HCT116 (cell line): Measurements from ENCODE around the gene RPL7A. TPM values are rescaled to one million over a fixed set of nuclear protein-coding genes. Genes with fewer than 3 reads are reported as not detected.

ENCODE experiments used
- ATAC-seq: fragments of 200-7000 bp; cut with Tn5 transposase; 2 replicates; pipeline ENCODE4 v1.9.1; 2020; ENCODE audit warnings: mild to moderate bottlenecking, moderate library complexity
- BruUV-seq: library from RNA; stranded (reverse); fragments of 400-500 nt; replicated peaks from 2 replicates; lab custom pipeline; 2021; lab: Mats Ljungman, UMichigan
- CTCF ChIA-PET: fragments of 300-600 bp; sonication (Branson Sonifier 250); formaldehyde crosslinking; loops from one replicate; lab custom pipeline; 2021; ENCODE audit warnings: antibody characterized with exemption; lab: Charles Lee
- POLR2A ChIA-PET: fragments of 300-600, 350-600 bp; sonication (Branson Sonifier 250); formaldehyde crosslinking; loops from one replicate; lab custom pipeline; 2021; ENCODE audit warnings: antibody characterized with exemption; lab: Charles Lee
- RAD21 ChIA-PET, 2 experiments: fragments of 300-600 bp; sonication (Branson Sonifier 250); formaldehyde crosslinking; loops; one replicate each; lab custom pipeline; 2023; ENCODE audit warnings: low total read pairs in 2 of 2; ENCODE audit not compliant: uncharacterized antibody in 2 of 2, unreplicated experiment in 2 of 2, low non-redundant PET in 1 of 2; lab: Charles Lee
- DNase-seq: peaks from one replicate; pipeline ENCODE4 v3.0.0-alpha.2; 2010; ENCODE audit warnings: low read depth, low spot score
- H2AFZ ChIP-seq: fragments of 200-600 bp; shearing (Covaris generic), sonication (generic); 2 replicates; pipeline ENCODE4 v1.6.1; 2017; ENCODE audit warnings: low read depth, mixed run types, mixed read lengths, antibody characterized with exemption, low read length; ENCODE audit not compliant: poor library complexity, severe bottlenecking
- H3K27ac ChIP-seq: 2 replicates; pipeline ENCODE4 v1.5.1; 2012; ENCODE audit warnings: low read depth, low read length
- H3K27me3 ChIP-seq: fragments of 200-600 bp; sonication (generic); 2 replicates; pipeline ENCODE4 v1.6.1; 2016; ENCODE audit warnings: mixed run types, low read length, mixed read lengths; ENCODE audit not compliant: insufficient read depth
- H3K36me3 ChIP-seq, 2 experiments: fragments of 200-500 bp in 1 of 2; fragments of 200-600 bp in 1 of 2; sonication (Bioruptor generic) in 1 of 2; sonication (generic) in 1 of 2; 2 replicates each; pipeline versions ENCODE4 v1.5.1 to v1.6.1; 2014 to 2016; ENCODE audit warnings: low read length in 2 of 2, inconsistent platforms in 1 of 2, mixed read lengths in 1 of 2, mixed run types in 1 of 2; ENCODE audit not compliant: insufficient read depth in 2 of 2, control insufficient read depth in 1 of 2
- H3K4me1 ChIP-seq, 2 experiments: fragments of 200-600 bp in 1 of 2; sonication (generic) in 1 of 2; 2 replicates each; pipeline versions ENCODE4 v1.5.1 to v1.6.1; 2012 to 2017; ENCODE audit warnings: low read length in 2 of 2, inconsistent platforms in 1 of 2, mild to moderate bottlenecking in 1 of 2, mixed read lengths in 1 of 2, mixed run types in 1 of 2, moderate library complexity in 1 of 2; ENCODE audit not compliant: insufficient read depth in 2 of 2, control insufficient read depth in 1 of 2
- H3K4me2 ChIP-seq: fragments of 200-600 bp; sonication (generic); 2 replicates; pipeline ENCODE4 v1.6.1; 2017; ENCODE audit warnings: mixed run types, low read length, mixed read lengths
- H3K4me3 ChIP-seq, 2 experiments: fragments of 200-600 bp in 1 of 2; sonication (generic) in 1 of 2; replicated peaks in 1 of 2; 2 replicates each; pipeline ENCODE4 v1.5.1; 2011 to 2016; ENCODE audit warnings: low read length in 2 of 2, control low read depth in 1 of 2, low read depth in 1 of 2, mild to moderate bottlenecking in 1 of 2, mixed read lengths in 1 of 2, mixed run types in 1 of 2
- H3K79me2 ChIP-seq: fragments of 200-600 bp; sonication (generic); 2 replicates; pipeline ENCODE4 v1.6.1; 2017; ENCODE audit warnings: mild to moderate bottlenecking, mixed run types, low read length, moderate library complexity, mixed read lengths; ENCODE audit not compliant: insufficient read depth
- H3K9ac ChIP-seq: fragments of 200-600 bp; sonication (generic); 2 replicates; pipeline ENCODE4 v1.6.1; 2016; ENCODE audit warnings: low read length, mixed read lengths
- H3K9me2 ChIP-seq: fragments of 200-600 bp; sonication (generic), shearing (Covaris generic); 2 replicates; pipeline ENCODE4 v1.6.1; 2017; ENCODE audit warnings: mixed run types, mild to moderate bottlenecking, moderate library complexity; ENCODE audit not compliant: insufficient read depth
- H3K9me3 ChIP-seq, 2 experiments: fragments of 200-500 bp in 1 of 2; fragments of 200-600 bp in 1 of 2; sonication (Bioruptor generic) in 1 of 2; sonication (generic) in 1 of 2; 2 replicates each; pipeline ENCODE4 v1.6.1; 2014 to 2017; ENCODE audit warnings: low read length in 2 of 2, mixed read lengths in 2 of 2, inconsistent platforms in 1 of 2, low read depth in 1 of 2, mild to moderate bottlenecking in 1 of 2, mixed run types in 1 of 2, moderate library complexity in 1 of 2; ENCODE audit not compliant: control insufficient read depth in 1 of 2, insufficient read depth in 1 of 2
- H4K20me1 ChIP-seq: fragments of 200-600 bp; sonication (generic), shearing (Covaris generic); 2 replicates; pipeline ENCODE4 v1.6.1; 2017; ENCODE audit warnings: mixed run types, mild to moderate bottlenecking, moderate library complexity; ENCODE audit not compliant: insufficient read depth
- CEBPB ChIP-seq: IDR thresholded peaks from 2 replicates; pipeline ENCODE4 v1.6.1; 2012; ENCODE audit warnings: low read depth
- EGR1 ChIP-seq: IDR thresholded peaks from 2 replicates; pipeline ENCODE4 v1.6.1; 2012; ENCODE audit warnings: low read depth
- EZH2 ChIP-seq: fragments of 200-600 bp; sonication (generic); IDR thresholded peaks from 2 replicates; pipeline ENCODE4 v1.6.1; 2017; ENCODE audit warnings: antibody characterized with exemption, mixed run types
- SP1 ChIP-seq: IDR thresholded peaks from 2 replicates; pipeline ENCODE4 v1.6.1; 2012; ENCODE audit warnings: low read depth
- SRF ChIP-seq: IDR thresholded peaks from 2 replicates; pipeline ENCODE4 v1.6.1; 2012; ENCODE audit warnings: low read depth
- ZFX ChIP-seq: fragments of 450-650 bp; IDR thresholded peaks from 2 replicates; pipeline ENCODE4 v1.6.1; 2017
- ZNF274 ChIP-seq: fragments of 200-500 bp; sonication (Bioruptor generic); IDR thresholded peaks from 2 replicates; pipeline ENCODE4 v1.6.1; 2014; ENCODE audit warnings: mild to moderate bottlenecking, low read depth, low read length, inconsistent platforms
- intact Hi-C: fragments of 100-400 bp; cut with micrococcal nuclease; formaldehyde crosslinking; loops from 2 replicates; pipeline ENCODE4 v1.10.0; 2022
- total RNA-seq: library from RNA; stranded (reverse); gene quantifications from one replicate; pipeline ENCODE4 v1.2.1, GENCODE V29; 2021; ENCODE audit not compliant: unreplicated experiment
- TF ChIP-seq, protein P1 (sequence below): IDR thresholded peaks from 2 replicates; pipeline ENCODE4 v1.6.1; 2012

RPL7A gene
- total RNA-seq, 1 experiment from 2014 or later, result 2,837 TPM

DNA sequence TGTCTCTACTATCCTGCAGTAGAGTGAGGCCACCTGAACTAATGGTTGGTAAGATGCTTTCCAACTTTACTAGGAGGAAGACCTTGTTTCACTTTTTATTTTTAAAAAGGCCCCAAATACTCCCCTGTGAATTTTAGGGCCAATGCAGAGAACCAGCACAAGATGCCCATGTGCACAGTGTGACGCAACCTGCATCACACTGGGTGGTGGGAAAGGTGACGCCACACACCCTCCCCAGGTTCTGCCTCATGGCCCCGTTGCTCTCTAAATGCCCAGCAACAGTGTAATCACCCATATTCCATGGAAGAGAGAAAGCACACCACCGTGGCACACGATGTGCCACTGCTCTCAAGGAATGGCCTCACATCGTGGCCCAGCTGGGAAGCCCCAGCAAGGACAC is 21.4 kb downstream of the RPL7A start:
- H3K9ac ChIP-seq, result no peak overlapping the region
- H3K4me1 ChIP-seq, result peaks cover 0 to 2% of the 10 kb centered on the region in 2 experiments; a peak in 2 of 4 replicates
- peaks cover 31 to 54% of the 10 kb centered on the region in 2 experiments; a peak in 3 of 4 replicates for H3K36me3 ChIP-seq
- intact Hi-C loops, result no loop called here
- peaks cover 9% of the 10 kb centered on the region; the same call in 1 of the 2 replicates for H4K20me1 ChIP-seq
- POLR2A ChIA-PET, result no interaction called here
- no peaks in the 10 kb centered on the region for H3K27me3 ChIP-seq
- CTCF ChIA-PET, result no interaction called here
- no peak overlapping the region for H3K27ac ChIP-seq
- no peak overlapping the region for H3K4me2 ChIP-seq
- no TSS peak for BruUV-seq
- RAD21 ChIA-PET, result no interaction called here
- no peak overlapping the region for H3K4me3 ChIP-seq
- no peak overlapping the region for H2AFZ ChIP-seq
- H3K79me2 ChIP-seq, result peaks cover 84% of the 10 kb centered on the region
- DNase-seq, result no peak
- TF ChIP-seq SP1, result no peak
- TF ChIP-seq, all 23 proteins: peak for 0
- ATAC-seq, result no peak
- H3K9me3 ChIP-seq, result no peaks in the 10 kb centered on the region
- no peaks in the 10 kb centered on the region for H3K9me2 ChIP-seq

DNA sequence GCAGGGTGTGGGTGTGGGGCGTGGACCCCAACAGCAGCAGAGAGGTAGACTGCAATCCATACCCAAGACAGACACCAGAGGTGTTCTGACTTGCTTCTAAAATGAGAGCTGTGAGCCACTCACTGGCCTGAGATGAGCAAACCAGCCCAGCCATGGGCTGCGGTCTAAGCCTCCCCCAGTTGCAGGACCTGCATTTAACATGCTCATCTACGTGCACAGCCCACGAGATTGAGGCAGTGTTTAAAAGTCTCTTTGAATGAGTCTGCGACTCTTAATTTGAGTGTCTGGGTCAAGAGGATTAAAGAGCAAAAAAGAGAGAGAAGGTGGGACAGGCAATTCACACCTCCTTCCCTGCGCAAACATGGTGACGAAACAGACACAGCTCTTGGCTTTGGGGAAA is 21.9 kb downstream of the RPL7A start:
- no TSS peak for BruUV-seq
- Histone ChIP-seq H3K9me3 (no peaks in the 10 kb centered on the region), H3K4me1 (peaks cover 5% of the 10 kb centered on the region in 2 experiments; a peak in 2 of 4 replicates), H2AFZ (no peak overlapping the region), H3K4me2 (no peak overlapping the region), H4K20me1 (peaks cover 9% of the 10 kb centered on the region; the same call in 1 of the 2 replicates), H3K36me3 (peaks cover 28 to 51% of the 10 kb centered on the region in 2 experiments; a peak in 3 of 4 replicates), H3K9ac (no peak overlapping the region), H3K79me2 (peaks cover 89% of the 10 kb centered on the region), H3K27ac (no peak overlapping the region), H3K27me3 (no peaks in the 10 kb centered on the region), H3K9me2 (no peaks in the 10 kb centered on the region), H3K4me3 (no peak overlapping the region)
- ATAC-seq (no peak), DNase-seq (no peak)
- ChIA-PET POLR2A (no interaction called here), CTCF (no interaction called here), RAD21 (no interaction called here)
- intact Hi-C loops, result no loop called here
- TF ChIP-seq SRF (no peak), ZNF274 (no peak), ZFX (no peak), EGR1 (no peak), SP1 (no peak), EZH2 (no peak), CEBPB (no peak)
- TF ChIP-seq, protein P1, sequence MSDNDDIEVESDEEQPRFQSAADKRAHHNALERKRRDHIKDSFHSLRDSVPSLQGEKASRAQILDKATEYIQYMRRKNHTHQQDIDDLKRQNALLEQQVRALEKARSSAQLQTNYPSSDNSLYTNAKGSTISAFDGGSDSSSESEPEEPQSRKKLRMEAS, result no peak
